ENCODE data around the gene ZNF479.
"Not testable (repeated sequence)": the region's sequence is repeated elsewhere in the genome, so short reads cannot be mapped to it uniquely, and the experiment has no call there.

ZNF479 gene

GRCh38 chr7:57177856-57178767 is 45.9 kb upstream of the ZNF479 start:
- H3K23ac ChIP-seq (ENCODE audit: low read length), result no peak overlapping the region
- no peak overlapping the region for H3K9ac ChIP-seq (ENCODE audit: low read length)
- no peaks in the 10 kb centered on the region for H3K79me2 ChIP-seq (ENCODE audit: control insufficient read depth, insufficient read depth, low read length)
- H2AK5ac ChIP-seq (ENCODE audit: low read length), result no peak overlapping the region
- no peak overlapping the region for H4K5ac ChIP-seq (ENCODE audit: low read length)
- WGBS (ENCODE audit: extremely low coverage, insufficient coverage, low lambda C conversion rate), result no CpG with 5 or more reads among the region's 21 CpGs
- no peak overlapping the region for H3K18ac ChIP-seq (ENCODE audit: low read length)
- no peak overlapping the region for H3K27ac ChIP-seq (ENCODE audit: low read depth, low read length)
- H2BK5ac ChIP-seq (ENCODE audit: low read length), result no peak overlapping the region
- no peak overlapping the region for H2BK15ac ChIP-seq (replicated peaks; ENCODE audit: low read depth)
- H4K8ac ChIP-seq (ENCODE audit: low read depth, low read length), result no peak overlapping the region
- H3K4ac ChIP-seq (ENCODE audit: low read depth, low read length), result no peak overlapping the region
- H3K4me3 ChIP-seq (ENCODE audit: low read length), result no peak overlapping the region
- DNase-seq, result no peak
- H3K56ac ChIP-seq (ENCODE audit: low read length), result no peak overlapping the region
- H3K4me2 ChIP-seq (ENCODE audit: low read length), result no peak overlapping the region
- no peaks in the 10 kb centered on the region for H3K36me3 ChIP-seq (ENCODE audit: control insufficient read depth, insufficient read depth, low read length)
- H3K27me3 ChIP-seq (ENCODE audit: insufficient read depth, low read length, poor library complexity), result no peaks in the 10 kb centered on the region
- H3K4me1 ChIP-seq (ENCODE audit: control insufficient read depth, low read depth, low read length), result no peaks in the 10 kb centered on the region
- H3K79me1 ChIP-seq (ENCODE audit: low read length), result no peaks in the 10 kb centered on the region
- H2BK120ac ChIP-seq (ENCODE audit: low read depth, low read length), result no peak overlapping the region

GRCh38 chr7:57176928-57177635 is 44.8 kb upstream of the ZNF479 start:
- Histone ChIP-seq H3K4me1 (ENCODE audit: control insufficient read depth, low read depth, low read length) (no peaks in the 10 kb centered on the region), H4K5ac (ENCODE audit: low read length) (no peak overlapping the region), H3K27me3 (ENCODE audit: insufficient read depth, low read length, poor library complexity) (no peaks in the 10 kb centered on the region), H3K18ac (ENCODE audit: low read length) (no peak overlapping the region), H3K56ac (ENCODE audit: low read length) (no peak overlapping the region), H4K8ac (ENCODE audit: low read depth, low read length) (no peak overlapping the region), H2AK5ac (ENCODE audit: low read length) (no peak overlapping the region), H3K4me2 (ENCODE audit: low read length) (no peak overlapping the region), H3K36me3 (ENCODE audit: control insufficient read depth, insufficient read depth, low read length) (no peaks in the 10 kb centered on the region), H3K79me2 (ENCODE audit: control insufficient read depth, insufficient read depth, low read length) (no peaks in the 10 kb centered on the region), H2BK5ac (ENCODE audit: low read length) (no peak overlapping the region), H3K4me3 (ENCODE audit: low read length) (no peak overlapping the region), H3K27ac (ENCODE audit: low read depth, low read length) (no peak overlapping the region), H3K4ac (ENCODE audit: low read depth, low read length) (no peak overlapping the region), H2BK120ac (ENCODE audit: low read depth, low read length) (no peak overlapping the region), H3K9ac (ENCODE audit: low read length) (no peak overlapping the region), H3K23ac (ENCODE audit: low read length) (no peak overlapping the region), H3K79me1 (ENCODE audit: low read length) (no peaks in the 10 kb centered on the region), H2BK15ac (replicated peaks; ENCODE audit: low read depth) (no peak overlapping the region)
- no CpG with 5 or more reads among the region's 14 CpGs for WGBS (ENCODE audit: extremely low coverage, insufficient coverage, low lambda C conversion rate)
- DNase-seq, result no peak

GRCh38 chr7:57165285-57165899 is 33.2 kb upstream of the ZNF479 start:
- no peak overlapping the region for H3K56ac ChIP-seq (ENCODE audit: low read length)
- no peak overlapping the region for H3K9ac ChIP-seq (ENCODE audit: low read length)
- no peaks in the 10 kb centered on the region for H3K79me1 ChIP-seq (ENCODE audit: low read length)
- H3K4me1 ChIP-seq (ENCODE audit: control insufficient read depth, low read depth, low read length), result no peaks in the 10 kb centered on the region
- DNase-seq, result peak; percentile 0
- no CpG with 5 or more reads among the region's 7 CpGs for WGBS (ENCODE audit: extremely low coverage, insufficient coverage, low lambda C conversion rate)
- H3K79me2 ChIP-seq (ENCODE audit: control insufficient read depth, insufficient read depth, low read length), result no peaks in the 10 kb centered on the region
- H3K18ac ChIP-seq (ENCODE audit: low read length), result no peak overlapping the region
- H2AK5ac ChIP-seq (ENCODE audit: low read length), result no peak overlapping the region
- no peaks in the 10 kb centered on the region for H3K36me3 ChIP-seq (ENCODE audit: control insufficient read depth, insufficient read depth, low read length)
- H3K4me3 ChIP-seq (ENCODE audit: low read length), result no peak overlapping the region
- H3K4me2 ChIP-seq (ENCODE audit: low read length), result no peak overlapping the region
- no peak overlapping the region for H3K4ac ChIP-seq (ENCODE audit: low read depth, low read length)
- no peak overlapping the region for H3K23ac ChIP-seq (ENCODE audit: low read length)
- no peak overlapping the region for H3K27ac ChIP-seq (ENCODE audit: low read depth, low read length)
- no peak overlapping the region for H2BK120ac ChIP-seq (ENCODE audit: low read depth, low read length)
- no peak overlapping the region for H2BK5ac ChIP-seq (ENCODE audit: low read length)
- no peaks in the 10 kb centered on the region for H3K27me3 ChIP-seq (ENCODE audit: insufficient read depth, low read length, poor library complexity)
- H4K5ac ChIP-seq (ENCODE audit: low read length), result no peak overlapping the region
- H4K8ac ChIP-seq (ENCODE audit: low read depth, low read length), result no peak overlapping the region
- H2BK15ac ChIP-seq (replicated peaks; ENCODE audit: low read depth), result no peak overlapping the region

- H3K23ac ChIP-seq (ENCODE audit: low read length); H3K9ac ChIP-seq (ENCODE audit: low read length); H2BK15ac ChIP-seq (replicated peaks; ENCODE audit: low read depth); H2AK5ac ChIP-seq (ENCODE audit: low read length); H4K5ac ChIP-seq (ENCODE audit: low read length); H2BK5ac ChIP-seq (ENCODE audit: low read length); H3K79me1 ChIP-seq (ENCODE audit: low read length); H3K4ac ChIP-seq (ENCODE audit: low read depth, low read length); H3K56ac ChIP-seq (ENCODE audit: low read length); H4K8ac ChIP-seq (ENCODE audit: low read depth, low read length); H3K18ac ChIP-seq (ENCODE audit: low read length); DNase-seq; H3K4me3 ChIP-seq (ENCODE audit: low read length); H3K36me3 ChIP-seq (ENCODE audit: control insufficient read depth, insufficient read depth, low read length); H3K27ac ChIP-seq (ENCODE audit: low read depth, low read length); H3K27me3 ChIP-seq (ENCODE audit: insufficient read depth, low read length, poor library complexity); H3K79me2 ChIP-seq (ENCODE audit: control insufficient read depth, insufficient read depth, low read length); H3K4me2 ChIP-seq (ENCODE audit: low read length); H3K4me1 ChIP-seq (ENCODE audit: control insufficient read depth, low read depth, low read length); H2BK120ac ChIP-seq (ENCODE audit: low read depth, low read length): not testable (repeated sequence)
- WGBS (ENCODE audit: extremely low coverage, insufficient coverage, low lambda C conversion rate), result no CpG with 5 or more reads among the region's 5 CpGs
Observed at GRCh38 chr7:57120123-57120784, 12.0 kb downstream of the ZNF479 start.
